Fibroblast of skin of right quadriceps (primary cell): ENCODE results near the gene NLGN1.
"Not testable (repeated sequence)": the region's sequence is repeated elsewhere in the genome, so short reads cannot be mapped to it uniquely, and the experiment has no call there.

Source experiments
- DNase-seq: peaks from one replicate; pipeline ENCODE4 v3.0.0-alpha.2; 2013

The NLGN1 gene

DNA sequence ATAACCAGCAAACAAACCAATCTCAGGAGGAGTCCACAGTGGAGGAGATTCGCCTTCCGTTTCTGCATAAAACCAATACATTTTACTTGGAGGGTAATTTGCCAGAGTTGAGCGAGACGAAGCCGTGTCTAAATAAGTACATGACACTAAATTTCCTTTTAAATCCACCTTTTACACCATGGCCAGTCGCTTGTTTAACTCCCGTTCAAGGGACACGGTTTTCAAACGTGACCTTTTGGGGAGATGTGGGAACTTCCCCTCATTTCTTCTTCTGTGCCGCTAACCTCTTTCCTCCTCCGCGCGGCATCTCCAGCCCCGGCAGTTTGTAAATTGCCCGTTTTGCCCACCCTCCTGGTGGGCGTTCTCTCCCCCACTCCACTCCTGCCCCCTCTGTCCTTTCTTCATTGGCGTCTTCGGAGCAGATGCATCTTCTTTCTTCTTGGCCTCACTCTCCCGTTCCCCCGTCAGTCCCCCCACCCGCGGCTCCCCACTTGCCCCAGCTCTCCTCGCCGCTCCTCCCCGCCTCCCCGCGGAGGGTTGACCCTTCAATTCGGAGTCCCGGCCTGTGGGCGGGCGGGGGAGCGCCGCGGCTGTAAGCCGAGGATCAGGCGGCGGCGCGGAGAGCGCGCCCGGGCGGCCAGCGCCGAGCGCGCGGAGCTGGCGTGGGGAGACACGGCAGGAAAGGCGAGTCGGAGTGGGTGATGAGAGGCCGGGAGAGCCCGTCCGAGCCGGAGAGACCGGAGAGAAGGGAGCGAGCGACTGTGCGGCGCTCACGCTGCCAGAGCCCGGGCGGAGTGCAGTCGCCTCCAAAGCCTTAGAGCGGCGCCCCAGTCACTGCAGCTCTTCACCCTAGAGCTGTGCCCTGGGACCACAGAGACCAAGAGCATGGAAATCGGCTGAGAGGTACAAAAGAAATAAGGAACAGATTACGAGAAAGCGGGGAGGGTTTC lies at the start of gene NLGN1:
Gene NLGN1 (plus strand): TSS at position 584 of the 950 bp plus-strand sequence.
- DNase-seq: peak; percentile 64

DNA sequence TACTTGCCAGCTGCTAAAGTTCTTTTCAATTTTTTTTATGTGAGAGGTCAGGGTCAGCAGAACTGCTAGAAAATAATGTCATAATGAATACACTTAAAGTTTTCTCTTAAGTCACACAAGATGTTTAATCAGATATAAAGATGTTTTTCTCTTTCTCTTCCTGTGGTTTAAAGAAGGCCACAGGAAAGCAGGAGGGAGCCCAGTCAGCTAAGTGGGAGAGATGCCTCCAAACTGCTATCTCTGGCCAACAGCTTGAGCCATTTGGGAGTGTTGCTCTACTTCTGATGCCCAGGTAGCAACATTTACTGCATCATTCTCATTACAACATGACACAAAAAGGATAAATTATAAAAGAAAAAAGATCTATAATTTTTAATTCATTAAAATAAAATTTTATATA lies 45.7 kb upstream of the NLGN1 start:
- DNase-seq: no peak

- DNase-seq: not testable (repeated sequence)
Observed at GRCh38 chr3:173353137-173353536, 44.4 kb upstream of the NLGN1 start.

GRCh38 chr3:173354124-173354523 lies 43.4 kb upstream of the NLGN1 start:
- no peak for DNase-seq

GRCh38 chr3:173371848-173372487 lies 25.6 kb upstream of the NLGN1 start:
- DNase-seq: peak; percentile 35

DNA sequence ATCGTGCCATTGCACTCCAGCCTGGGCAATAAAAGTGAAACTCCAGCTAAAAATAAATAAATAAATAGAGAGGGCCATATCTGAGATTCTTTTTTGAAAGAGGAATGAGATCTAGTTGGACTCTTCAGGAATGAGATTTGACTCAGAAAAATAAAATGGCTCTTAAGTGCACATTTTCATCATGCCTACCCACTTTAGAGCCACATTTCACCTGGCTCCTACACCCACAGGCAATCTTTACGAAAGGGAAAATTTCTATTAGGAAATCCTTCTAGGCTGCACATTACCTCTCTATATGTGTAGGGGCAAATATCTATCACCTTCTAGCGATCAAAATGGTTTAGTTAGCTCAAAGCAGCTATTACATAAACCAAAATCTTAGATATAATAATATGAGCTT lies 16.9 kb upstream of the NLGN1 start:
- DNase-seq: no peak

DNA sequence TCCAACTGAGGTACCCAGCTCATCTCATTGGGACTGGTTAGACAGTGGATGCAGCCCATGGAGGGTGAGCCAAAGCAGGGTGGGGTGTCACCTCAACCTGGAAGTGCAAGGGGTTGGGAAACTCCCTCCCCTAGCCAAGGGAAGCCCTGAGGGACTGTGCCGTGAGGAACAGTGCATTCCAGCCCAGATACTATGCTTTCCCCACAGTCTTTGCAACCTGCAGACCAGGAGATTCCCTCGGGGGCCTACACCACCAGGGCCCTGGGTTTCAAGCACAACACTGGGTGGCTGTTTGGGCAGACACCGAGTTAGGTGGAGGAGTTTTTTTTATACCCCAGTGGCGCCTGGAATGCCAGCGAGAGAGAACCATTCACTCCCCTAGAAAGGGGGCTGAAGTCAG lies 15.6 kb upstream of the NLGN1 start:
- DNase-seq: not testable (repeated sequence)

DNA sequence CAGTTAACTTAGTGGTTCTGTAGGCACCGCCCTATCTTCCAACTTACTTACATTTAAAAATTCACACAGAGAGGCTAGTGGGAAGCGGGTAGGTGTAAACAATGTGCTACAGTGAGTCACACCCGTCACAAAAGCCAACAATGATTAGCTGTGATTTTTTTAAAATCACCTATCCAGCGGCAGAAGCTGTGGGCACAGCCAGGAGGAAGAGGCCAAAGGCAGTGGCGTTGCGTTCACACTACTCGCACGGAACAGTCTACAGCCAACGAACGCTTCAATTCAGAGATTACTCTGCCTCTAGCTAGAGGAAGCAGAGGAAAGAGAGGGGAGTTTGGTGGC lies 2.5 kb upstream of the NLGN1 start:
- DNase-seq: no peak

GRCh38 chr3:173395412-173396181 lies 1.9 kb upstream of the NLGN1 start:
- peak; percentile 83 for DNase-seq

DNA sequence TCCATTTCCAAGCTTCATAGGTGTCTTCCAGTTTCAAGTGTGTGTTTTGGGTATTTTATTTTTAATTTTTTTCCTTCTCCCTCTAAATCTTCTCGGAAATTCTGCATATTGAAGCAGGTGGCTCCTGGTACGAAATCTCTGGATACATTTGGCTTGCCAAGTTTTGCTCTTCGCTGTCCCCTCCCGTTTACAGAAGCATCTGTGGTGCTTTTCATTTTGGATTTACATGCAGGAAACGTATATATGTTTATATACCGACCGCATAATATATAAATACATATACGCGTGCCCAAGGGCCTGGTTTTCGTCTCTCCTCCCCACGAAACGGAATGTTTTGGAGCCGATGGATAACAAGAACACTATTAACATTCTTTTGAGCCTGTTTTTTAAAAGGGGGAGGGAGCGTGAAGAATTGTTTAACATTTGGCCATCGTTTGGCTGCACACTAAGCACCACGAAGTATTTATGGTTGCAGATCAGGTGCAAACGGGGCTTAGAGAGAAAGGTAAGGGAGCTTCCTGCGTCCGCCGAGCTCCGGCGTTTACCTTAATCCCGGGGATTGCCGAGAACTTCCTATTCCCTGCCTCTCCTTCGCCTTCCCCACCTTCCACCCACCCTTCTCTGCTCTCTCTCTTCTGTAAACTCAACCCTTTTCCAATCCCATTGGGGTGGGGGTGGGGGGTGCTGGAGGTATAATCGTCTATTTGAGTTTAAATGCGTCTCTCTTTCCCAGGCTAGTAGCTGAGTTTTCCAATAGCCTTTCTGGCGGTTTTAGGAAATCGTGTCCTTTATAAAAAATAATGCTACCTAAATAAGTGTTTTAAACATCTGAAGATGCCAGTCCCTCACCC lies 1.1 kb upstream of the NLGN1 start:
- no peak for DNase-seq

DNA sequence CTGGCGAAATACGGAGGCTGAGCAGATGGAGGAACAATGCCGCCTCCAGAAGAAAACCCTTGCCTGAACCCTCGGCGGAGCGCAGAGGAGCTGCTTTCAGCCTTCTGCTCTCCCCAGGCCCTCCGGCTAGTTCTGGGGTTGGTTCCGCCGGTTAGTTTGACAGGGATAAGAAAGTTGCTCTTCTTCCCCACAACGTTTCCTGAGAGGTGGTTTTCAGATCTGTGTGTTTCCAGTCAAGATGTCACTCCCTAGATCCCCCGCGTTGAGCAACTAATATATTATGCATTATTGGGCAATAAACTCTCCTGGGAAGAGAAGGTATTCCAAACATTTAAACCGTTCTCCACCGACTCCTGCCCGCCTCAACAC lies 551 bp downstream of the NLGN1 start:
- peak; percentile 65 for DNase-seq

- DNase-seq: no peak
Observed at GRCh38 chr3:173399044-173399443, 1.5 kb downstream of the NLGN1 start.

DNA sequence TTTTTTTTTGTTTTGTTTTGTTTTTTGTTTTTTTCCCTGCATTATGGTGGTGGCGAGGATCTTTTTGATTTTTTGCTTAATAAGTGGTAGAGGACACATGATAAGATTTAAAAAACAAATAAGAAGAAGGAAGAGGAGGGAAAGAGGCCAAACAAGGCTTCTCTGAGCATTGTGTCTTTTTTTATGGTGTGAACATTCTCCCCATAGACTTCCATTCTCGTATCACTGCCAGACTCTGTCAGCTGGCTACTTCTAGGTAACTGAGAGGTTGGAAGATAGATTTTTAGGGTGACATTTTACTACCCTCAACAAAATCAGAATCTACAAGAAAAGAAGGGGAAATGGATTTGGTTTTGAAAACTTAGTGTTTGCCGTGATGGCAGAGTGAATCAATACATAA lies 3.8 kb downstream of the NLGN1 start:
- DNase-seq: no peak

DNA sequence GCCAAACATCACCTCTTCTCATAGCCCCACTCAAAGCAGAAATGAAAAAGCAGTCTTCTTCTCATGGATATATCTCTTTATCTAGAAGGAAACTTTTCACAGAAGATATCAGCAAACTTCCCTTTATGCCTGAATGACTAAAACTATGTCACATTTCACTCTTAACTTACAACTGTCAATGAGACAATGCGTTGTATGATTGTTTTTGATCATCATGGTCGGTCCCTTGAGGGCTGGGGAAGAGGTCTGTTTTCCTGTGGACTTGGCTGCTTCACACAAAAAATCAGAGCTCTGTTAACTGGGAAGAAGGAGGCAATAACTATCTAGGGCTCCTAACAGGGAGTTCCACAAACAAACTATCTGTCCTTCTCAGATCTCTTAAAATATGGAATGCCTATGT lies 5.1 kb downstream of the NLGN1 start:
- DNase-seq: no peak

DNA sequence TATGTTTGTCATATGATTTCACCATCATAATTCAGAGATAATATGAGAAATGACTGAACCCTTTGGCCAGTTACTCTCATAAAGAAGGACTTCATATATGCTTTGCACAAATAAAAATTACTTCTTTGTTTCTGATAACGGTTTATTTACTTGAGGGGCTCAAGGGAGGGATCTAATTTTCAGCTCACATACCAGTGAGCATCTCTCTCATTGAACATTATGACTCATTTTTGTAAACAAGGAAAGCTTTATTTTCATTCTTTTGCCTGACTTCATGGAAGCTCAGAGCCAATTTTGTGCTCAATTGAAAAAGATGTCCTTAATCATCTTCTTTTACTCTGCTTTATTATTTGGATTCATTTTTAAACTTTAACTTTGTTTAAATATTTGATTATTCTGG lies 5.8 kb downstream of the NLGN1 start:
- DNase-seq: no peak

GRCh38 chr3:173404156-173404555 lies 6.6 kb downstream of the NLGN1 start:
- no peak for DNase-seq

DNA sequence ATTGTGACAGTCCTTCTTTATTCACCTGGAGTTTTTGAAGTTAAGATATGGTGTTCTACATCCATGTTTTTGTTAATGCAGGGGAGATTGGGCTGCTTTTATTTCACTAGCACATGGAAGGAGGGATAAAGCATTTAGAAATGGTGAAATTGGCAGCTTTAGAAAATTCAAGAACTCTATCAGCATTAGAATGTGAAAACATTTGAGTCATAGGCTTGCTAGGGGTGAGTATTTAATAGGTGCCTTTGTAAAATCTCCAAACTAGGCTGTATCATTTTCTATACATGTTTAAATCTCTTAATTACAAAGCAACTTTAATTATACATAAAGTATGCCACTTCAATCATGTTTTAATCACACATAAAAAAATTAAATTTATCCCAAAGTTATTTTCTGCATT lies 12.9 kb downstream of the NLGN1 start:
- no peak for DNase-seq

GRCh38 chr3:173410849-173411248 lies 13.3 kb downstream of the NLGN1 start:
- no peak for DNase-seq

GRCh38 chr3:173411375-173411973 lies 13.9 kb downstream of the NLGN1 start:
- DNase-seq: peak; percentile 33

GRCh38 chr3:173416070-173416469 lies 18.5 kb downstream of the NLGN1 start:
- DNase-seq: no peak

DNA sequence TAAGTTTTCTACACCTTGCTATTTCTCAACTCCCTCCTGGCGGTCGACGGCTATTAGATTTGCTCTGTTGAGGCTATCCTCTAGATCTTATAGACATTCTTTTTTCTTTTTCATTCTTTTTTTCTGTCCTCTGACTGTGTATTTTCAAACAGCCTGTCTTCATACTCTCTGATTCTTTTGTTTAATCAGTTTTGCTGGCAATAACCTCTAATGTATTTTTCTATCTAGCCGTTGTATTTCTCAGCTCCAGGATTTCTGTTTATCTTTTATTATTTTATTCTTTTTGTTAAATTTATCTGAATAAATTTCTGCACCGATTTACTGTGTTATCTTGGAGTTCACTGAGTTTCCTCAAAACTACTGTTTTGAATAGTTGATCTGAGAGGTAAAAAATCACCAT lies 31.5 kb downstream of the NLGN1 start:
- DNase-seq: no peak

GRCh38 chr3:173429527-173429926 lies 32.0 kb downstream of the NLGN1 start:
- no peak for DNase-seq
